PC-3 (cell line): Measurements from ENCODE around the gene INPP5D. TPM values are rescaled to one million over a fixed set of nuclear protein-coding genes. Genes with fewer than 3 reads are reported as not detected.
"Not testable (repeated sequence)": the region's sequence is repeated elsewhere in the genome, so short reads cannot be mapped to it uniquely, and the experiment has no call there.

Source experiments
- ATAC-seq: fragments of 200-7000 bp; cut with Tn5 transposase; 2 replicates; pipeline ENCODE4 v1.9.1; 2020; ENCODE audit warnings: mild to moderate bottlenecking, moderate library complexity
- BruUV-seq: library from RNA; stranded (reverse); fragments of 400-500 nt; replicated peaks from 2 replicates; lab custom pipeline; 2021; lab: Mats Ljungman, UMichigan
- CTCF ChIA-PET: fragments of 300-600 bp; sonication (Branson Sonifier 250); formaldehyde crosslinking; loops from one replicate; lab custom pipeline; 2022; ENCODE audit warnings: antibody characterized with exemption; lab: Charles Lee
- POLR2A ChIA-PET: fragments of 300-600 bp; sonication (Branson Sonifier 250); formaldehyde crosslinking; loops from one replicate; lab custom pipeline; 2022; ENCODE audit warnings: antibody characterized with exemption; ENCODE audit not compliant: unreplicated experiment; lab: Charles Lee
- DNase-seq: peaks from one replicate; pipeline ENCODE4 v3.0.0-alpha.2; 2015
- H2AFZ ChIP-seq: fragments of 300-600 bp; sonication (generic); 2 replicates; pipeline ENCODE4 v1.6.0; 2016; ENCODE audit warnings: antibody characterized with exemption, low read length
- H3F3A ChIP-seq: fragments of 300-600 bp; sonication (generic); one replicate; pipeline ENCODE4 v1.6.0; 2017; ENCODE audit warnings: antibody characterized with exemption, low read length, control low read depth, mild to moderate bottlenecking; ENCODE audit not compliant: unreplicated experiment
- H3K27ac ChIP-seq: fragments of 300-600 bp; sonication (generic); 2 replicates; pipeline ENCODE4 v1.5.1; 2016; ENCODE audit warnings: mild to moderate bottlenecking, low read length
- H3K27me3 ChIP-seq: fragments of 300-600 bp; sonication (generic); 2 replicates; pipeline ENCODE4 v1.6.1; 2016; ENCODE audit warnings: low read length, mixed read lengths
- H3K36me3 ChIP-seq: fragments of 300-600 bp; sonication (generic); 2 replicates; pipeline ENCODE4 v1.6.1; 2016; ENCODE audit warnings: low read depth, mixed run types, low read length, mixed read lengths
- H3K4me1 ChIP-seq: fragments of 300-600 bp; sonication (generic); 2 replicates; pipeline ENCODE4 v1.5.1; 2016; ENCODE audit warnings: low read length; ENCODE audit not compliant: insufficient read depth
- H3K4me2 ChIP-seq: fragments of 300-600 bp; sonication (generic); 2 replicates; pipeline ENCODE4 v1.6.0; 2016; ENCODE audit warnings: low read length
- H3K4me3 ChIP-seq: fragments of 300-600 bp; sonication (generic); 2 replicates; pipeline ENCODE4 v1.5.1; 2016; ENCODE audit warnings: mild to moderate bottlenecking, low read length, mixed read lengths
- H3K79me2 ChIP-seq: fragments of 300-600 bp; sonication (generic); 2 replicates; pipeline ENCODE4 v1.6.1; 2017; ENCODE audit warnings: low read length, mixed read lengths
- H3K9ac ChIP-seq: fragments of 300-600 bp; sonication (generic); 2 replicates; pipeline ENCODE4 v1.6.0; 2016; ENCODE audit warnings: mild to moderate bottlenecking, low read length
- H3K9me2 ChIP-seq: fragments of 300-600 bp; sonication (generic); replicated peaks from 2 replicates; pipeline ENCODE4 v1.6.1; 2016; ENCODE audit warnings: mixed run types, low read length, mixed read lengths
- H3K9me3 ChIP-seq: fragments of 300-600 bp; sonication (generic); 2 replicates; pipeline ENCODE4 v1.6.1; 2016; ENCODE audit warnings: low read length, mixed read lengths
- H4K20me1 ChIP-seq: fragments of 300-600 bp; sonication (generic); 2 replicates; pipeline ENCODE4 v1.6.1; 2016; ENCODE audit warnings: low read length, mixed read lengths
- EZH2 ChIP-seq: fragments of 300-600 bp; sonication (generic); IDR thresholded peaks from one replicate; pipeline ENCODE4 v1.6.1; 2017; ENCODE audit warnings: antibody characterized with exemption, mild to moderate bottlenecking, low read length; ENCODE audit not compliant: unreplicated experiment
- EZH2phosphoT487 ChIP-seq: fragments of 300-600 bp; sonication (generic); IDR thresholded peaks from 2 replicates; pipeline ENCODE4 v1.6.1; 2018; ENCODE audit warnings: mild to moderate bottlenecking, antibody characterized with exemption, low read length, borderline replicate concordance
- intact Hi-C: fragments of 100-400 bp; cut with micrococcal nuclease; formaldehyde crosslinking; loops from 2 replicates; pipeline ENCODE4 v1.9.0; 2023
- total RNA-seq: library from RNA; depleted of rRNA; stranded (reverse); fragments of >200 nt; gene quantifications from 2 replicates; pipeline ENCODE4 v1.2.3, GENCODE V29; 2014
- TF ChIP-seq, protein P1 (sequence below): fragments of 300-600 bp; sonication (generic); conservative IDR thresholded peaks from 2 replicates; pipeline ENCODE4 v1.5.1; 2017; ENCODE audit warnings: antibody characterized with exemption, low read depth, mild to moderate bottlenecking, low read length

Gene INPP5D
- total RNA-seq, 1 experiment from 2014 or later = 0.26 TPM

GRCh38 chr2:233094614-233095013, 34.5 kb downstream of the INPP5D start:
- no peak overlapping the region for H3K9ac ChIP-seq
- H3K36me3 ChIP-seq = no peaks in the 10 kb centered on the region
- no peak overlapping the region for H3K4me3 ChIP-seq
- H3F3A ChIP-seq = no peaks in the 10 kb centered on the region
- H3K27ac ChIP-seq = no peak overlapping the region
- no peak overlapping the region for H2AFZ ChIP-seq
- no peaks in the 10 kb centered on the region for H3K9me3 ChIP-seq
- H4K20me1 ChIP-seq = no peaks in the 10 kb centered on the region
- no peaks in the 10 kb centered on the region for H3K27me3 ChIP-seq
- intact Hi-C loops = no loop called here
- no peaks in the 10 kb centered on the region for H3K9me2 ChIP-seq
- ATAC-seq (no peak), DNase-seq (no peak)
- H3K4me1 ChIP-seq = no peaks in the 10 kb centered on the region
- TF ChIP-seq EZH2 = no peak
- TF ChIP-seq, protein P1, sequence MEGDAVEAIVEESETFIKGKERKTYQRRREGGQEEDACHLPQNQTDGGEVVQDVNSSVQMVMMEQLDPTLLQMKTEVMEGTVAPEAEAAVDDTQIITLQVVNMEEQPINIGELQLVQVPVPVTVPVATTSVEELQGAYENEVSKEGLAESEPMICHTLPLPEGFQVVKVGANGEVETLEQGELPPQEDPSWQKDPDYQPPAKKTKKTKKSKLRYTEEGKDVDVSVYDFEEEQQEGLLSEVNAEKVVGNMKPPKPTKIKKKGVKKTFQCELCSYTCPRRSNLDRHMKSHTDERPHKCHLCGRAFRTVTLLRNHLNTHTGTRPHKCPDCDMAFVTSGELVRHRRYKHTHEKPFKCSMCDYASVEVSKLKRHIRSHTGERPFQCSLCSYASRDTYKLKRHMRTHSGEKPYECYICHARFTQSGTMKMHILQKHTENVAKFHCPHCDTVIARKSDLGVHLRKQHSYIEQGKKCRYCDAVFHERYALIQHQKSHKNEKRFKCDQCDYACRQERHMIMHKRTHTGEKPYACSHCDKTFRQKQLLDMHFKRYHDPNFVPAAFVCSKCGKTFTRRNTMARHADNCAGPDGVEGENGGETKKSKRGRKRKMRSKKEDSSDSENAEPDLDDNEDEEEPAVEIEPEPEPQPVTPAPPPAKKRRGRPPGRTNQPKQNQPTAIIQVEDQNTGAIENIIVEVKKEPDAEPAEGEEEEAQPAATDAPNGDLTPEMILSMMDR = no peak
- no peak for TF ChIP-seq EZH2phosphoT487
- no TSS peak for BruUV-seq
- CTCF ChIA-PET = no interaction called here
- POLR2A ChIA-PET = no interaction called here
- H3K4me2 ChIP-seq = no peak overlapping the region
- H3K79me2 ChIP-seq = no peaks in the 10 kb centered on the region

DNA sequence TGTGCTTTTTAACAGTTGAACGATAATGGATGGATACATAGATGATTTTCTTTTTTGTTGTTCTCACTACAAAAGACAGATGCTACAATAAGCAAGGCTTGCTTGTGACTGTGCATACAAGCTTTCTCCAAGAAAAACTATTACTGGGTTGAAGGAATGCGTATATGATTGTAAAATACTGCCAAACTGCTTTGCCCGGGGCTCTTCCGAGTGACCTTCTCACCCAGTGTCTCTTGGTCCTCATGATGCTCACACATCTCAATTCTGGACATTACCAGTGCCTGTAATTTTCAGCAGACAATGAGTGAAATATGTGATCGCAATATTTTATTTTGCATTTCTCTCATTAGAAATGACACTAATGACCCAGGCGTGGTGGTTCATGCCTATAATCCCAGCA, 35.9 kb downstream of the INPP5D start:
- intact Hi-C loops = no loop called here
- Histone ChIP-seq H3K9me2 (no peaks in the 10 kb centered on the region), H3K79me2 (no peaks in the 10 kb centered on the region), H3K9me3 (no peaks in the 10 kb centered on the region), H3K9ac (no peak overlapping the region), H3K27ac (no peak overlapping the region), H4K20me1 (no peaks in the 10 kb centered on the region), H3K27me3 (no peaks in the 10 kb centered on the region), H3K36me3 (no peaks in the 10 kb centered on the region), H3K4me2 (no peak overlapping the region), H3F3A (no peaks in the 10 kb centered on the region), H2AFZ (no peak overlapping the region), H3K4me3 (no peak overlapping the region), H3K4me1 (no peaks in the 10 kb centered on the region)
- no peak for DNase-seq
- ATAC-seq = no peak
- TF ChIP-seq, protein P1 = no peak
- TF ChIP-seq EZH2phosphoT487 (no peak), EZH2 (no peak)
- CTCF ChIA-PET = no interaction called here
- POLR2A ChIA-PET = no interaction called here
- BruUV-seq = no TSS peak

DNA sequence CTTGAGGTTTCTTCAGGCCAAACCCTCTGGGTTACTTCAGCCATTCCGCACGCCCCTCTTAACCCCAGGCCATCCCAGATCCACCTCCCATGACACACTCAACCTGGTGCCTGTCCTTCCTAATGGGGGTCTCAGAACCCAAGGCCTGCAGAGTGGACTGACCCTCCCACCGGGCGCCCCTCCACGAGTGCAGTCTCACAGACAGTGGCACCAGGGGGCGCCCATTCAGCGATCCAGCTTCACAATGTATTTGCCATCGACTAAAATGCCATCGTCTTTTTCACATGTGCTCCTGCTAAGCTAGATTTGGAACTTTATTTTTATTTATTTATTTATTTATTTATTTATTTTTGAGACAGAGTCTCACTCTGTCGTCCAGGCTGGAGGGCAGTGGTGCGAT, 38.5 kb downstream of the INPP5D start:
- Histone ChIP-seq H3F3A (no peaks in the 10 kb centered on the region), H3K36me3 (no peaks in the 10 kb centered on the region), H3K9me2 (no peaks in the 10 kb centered on the region), H3K9me3 (no peaks in the 10 kb centered on the region), H3K4me2 (no peak overlapping the region), H3K79me2 (no peaks in the 10 kb centered on the region), H3K4me3 (no peak overlapping the region), H3K9ac (no peak overlapping the region), H3K4me1 (no peaks in the 10 kb centered on the region), H2AFZ (no peak overlapping the region), H3K27me3 (no peaks in the 10 kb centered on the region), H4K20me1 (no peaks in the 10 kb centered on the region), H3K27ac (no peak overlapping the region)
- ATAC-seq (no peak), DNase-seq (peak; percentile 12)
- BruUV-seq = no TSS peak
- TF ChIP-seq, protein P1 = peak; percentile 45; the same call in 1 of the 2 replicates
- no peak for TF ChIP-seq EZH2
- intact Hi-C loops = no loop called here
- ChIA-PET CTCF (no interaction called here), POLR2A (no interaction called here)

DNA sequence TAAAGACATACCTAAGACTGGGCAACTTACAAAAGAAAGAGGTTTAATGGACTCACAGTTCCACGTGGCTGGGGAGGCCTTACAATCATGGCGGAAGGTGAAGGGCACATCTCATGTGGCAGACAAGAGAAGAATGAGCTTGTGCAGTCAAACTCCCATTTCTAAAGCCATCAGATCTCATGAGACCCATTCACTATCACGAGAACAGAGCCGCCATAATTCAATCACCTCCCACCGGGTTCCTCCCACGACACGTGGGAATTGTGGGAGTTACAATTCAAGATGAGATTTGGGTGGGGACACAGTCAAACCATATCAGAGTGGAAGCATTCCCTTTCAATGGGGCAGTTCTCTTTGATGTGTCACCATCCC, 39.7 kb downstream of the INPP5D start:
- BruUV-seq, ATAC-seq, DNase-seq, H3K4me3 ChIP-seq, H4K20me1 ChIP-seq, CTCF ChIA-PET, H3K4me1 ChIP-seq, H3F3A ChIP-seq, H3K27ac ChIP-seq, H3K9me2 ChIP-seq, intact Hi-C loops, H3K79me2 ChIP-seq, H3K9ac ChIP-seq, H3K9me3 ChIP-seq, H2AFZ ChIP-seq, H3K27me3 ChIP-seq, H3K36me3 ChIP-seq, POLR2A ChIA-PET, H3K4me2 ChIP-seq: not testable (repeated sequence)
